Gastroesophageal sphincter (tissue), 4 donors: ENCODE results near the gene USP43. TPM values are rescaled to one million over a fixed set of nuclear protein-coding genes. Genes with fewer than 3 reads are reported as not detected.

Source experiments
- ATAC-seq: fragments of 150-250 bp; one replicate; pipeline ENCODE4 v1.9.1; 2016; ENCODE audit warnings: mild to moderate bottlenecking, moderate library complexity
- H3K27ac ChIP-seq, 4 donors: fragments of 200-600 bp; sonication (generic) in 3 of 4; 1 replicate in 3 of 4; 2 replicates in 1 of 4; pipeline ENCODE4 v1.5.1; 2016 to 2019
- H3K27me3 ChIP-seq: fragments of 200-600 bp; sonication (generic); one replicate; pipeline ENCODE4 v1.5.1; 2019
- H3K36me3 ChIP-seq, 2 donors: fragments of 200-600 bp; sonication (generic); one replicate each; pipeline ENCODE4 v1.5.1; 2019; ENCODE audit warnings: control low read depth in 1 of 2
- H3K4me1 ChIP-seq, 3 donors: fragments of 200-600 bp; sonication (generic); 1 replicate in 2 of 3; 2 replicates in 1 of 3; pipeline ENCODE4 v1.5.1; 2016 to 2019; ENCODE audit warnings: control low read depth in 2 of 3
- H3K4me3 ChIP-seq, 2 donors: fragments of 200-600 bp; sonication (generic); one replicate each; pipeline ENCODE4 v1.5.1; 2019; ENCODE audit warnings: mild to moderate bottlenecking in 1 of 2, moderate library complexity in 1 of 2
- H3K9me3 ChIP-seq, 3 donors: fragments of 200-600 bp; sonication (generic); one replicate each; pipeline ENCODE4 v1.5.1; 2017 to 2019; ENCODE audit warnings: control low read depth in 2 of 3
- EP300 ChIP-seq: sonication (generic); formaldehyde crosslinking; IDR thresholded peaks from one replicate; pipeline ENCODE4 v1.6.1; 2017; ENCODE audit warnings: antibody characterized with exemption, mild to moderate bottlenecking
- POLR2A ChIP-seq, 2 donors: fragments of 450-650 bp; IDR thresholded peaks; one replicate each; pipeline ENCODE4 v1.6.1; 2017; ENCODE audit warnings: antibody characterized with exemption in 2 of 2, mild to moderate bottlenecking in 2 of 2, moderate library complexity in 1 of 2
- POLR2AphosphoS5 ChIP-seq: sonication (generic); formaldehyde crosslinking; IDR thresholded peaks from one replicate; pipeline ENCODE4 v1.6.1; 2017; ENCODE audit warnings: antibody characterized with exemption
- WGBS, 2 donors: methylation state at CpG; one replicate each; pipeline ENCODE4 v1.1.5; 2018; ENCODE audit warnings: low coverage in 1 of 2; 5-methylcytosine and 5-hydroxymethylcytosine counted together
- total RNA-seq, 4 donors: library from RNA; depleted of rRNA; stranded (reverse); fragments of >200 nt; gene quantifications; one replicate each; pipeline ENCODE4 v1.1.0, GENCODE V29; 2016
- TF ChIP-seq, protein P1 (sequence below), 4 experiments: fragments of 200-600 bp in 2 of 4; fragments of 450-650 bp in 2 of 4; sonication (generic) in 1 of 4; IDR thresholded peaks; one replicate each; pipeline ENCODE4 v1.5.1; 2017 to 2019; ENCODE audit warnings: antibody characterized with exemption in 4 of 4, mild to moderate bottlenecking in 2 of 4, moderate library complexity in 2 of 4

The USP43 gene
- total RNA-seq, 4 donors from 2014 or later, result 0.17 to 0.27 TPM; not detected in 2

DNA sequence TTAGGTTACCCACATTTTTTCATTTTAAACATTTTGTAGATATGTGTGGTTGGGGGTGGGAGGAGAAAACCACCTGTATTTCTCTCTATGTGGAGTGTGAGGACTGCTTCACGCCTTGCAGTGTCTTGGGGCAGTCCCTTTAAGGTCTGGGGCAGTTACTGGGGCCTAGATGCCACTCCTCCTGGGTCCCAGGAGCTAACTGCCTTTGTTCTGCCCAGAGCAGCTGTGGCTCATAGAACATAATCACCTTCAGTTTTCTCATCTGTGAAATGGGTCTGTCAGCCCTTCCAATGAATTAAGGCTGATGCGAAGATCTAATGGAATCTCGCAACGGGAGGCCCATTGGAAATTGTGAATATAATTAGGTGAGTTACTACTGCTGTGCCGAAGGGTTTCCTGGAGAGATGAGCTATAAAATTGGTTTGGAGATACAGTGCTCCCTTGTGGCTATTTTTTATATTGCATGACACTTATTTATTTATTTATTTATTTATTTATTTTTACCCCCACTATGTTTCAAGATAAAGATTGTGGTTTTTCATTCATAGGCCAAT lies 123.1 kb downstream of the USP43 start:
- Histone ChIP-seq H3K4me1 (no peaks in the 10 kb centered on the region), H3K9me3 (no peaks in the 10 kb centered on the region), H3K27ac (no peak overlapping the region), H3K27me3 (peaks cover 18% of the 10 kb centered on the region), H3K4me3 (no peak overlapping the region), H3K36me3 (no peaks in the 10 kb centered on the region)
- 46 to 55% methylated on average over 4 to 5 of the region's 5 CpGs for WGBS, 2 donors
- TF ChIP-seq, protein P1, sequence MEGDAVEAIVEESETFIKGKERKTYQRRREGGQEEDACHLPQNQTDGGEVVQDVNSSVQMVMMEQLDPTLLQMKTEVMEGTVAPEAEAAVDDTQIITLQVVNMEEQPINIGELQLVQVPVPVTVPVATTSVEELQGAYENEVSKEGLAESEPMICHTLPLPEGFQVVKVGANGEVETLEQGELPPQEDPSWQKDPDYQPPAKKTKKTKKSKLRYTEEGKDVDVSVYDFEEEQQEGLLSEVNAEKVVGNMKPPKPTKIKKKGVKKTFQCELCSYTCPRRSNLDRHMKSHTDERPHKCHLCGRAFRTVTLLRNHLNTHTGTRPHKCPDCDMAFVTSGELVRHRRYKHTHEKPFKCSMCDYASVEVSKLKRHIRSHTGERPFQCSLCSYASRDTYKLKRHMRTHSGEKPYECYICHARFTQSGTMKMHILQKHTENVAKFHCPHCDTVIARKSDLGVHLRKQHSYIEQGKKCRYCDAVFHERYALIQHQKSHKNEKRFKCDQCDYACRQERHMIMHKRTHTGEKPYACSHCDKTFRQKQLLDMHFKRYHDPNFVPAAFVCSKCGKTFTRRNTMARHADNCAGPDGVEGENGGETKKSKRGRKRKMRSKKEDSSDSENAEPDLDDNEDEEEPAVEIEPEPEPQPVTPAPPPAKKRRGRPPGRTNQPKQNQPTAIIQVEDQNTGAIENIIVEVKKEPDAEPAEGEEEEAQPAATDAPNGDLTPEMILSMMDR (IDR thresholded peaks at IDR 0.05), result peak in 3 of 4 experiments; percentile 22 to 61 (median 25)
- no peak for TF ChIP-seq POLR2A (IDR thresholded peaks at IDR 0.05)
- no peak for ATAC-seq

- no peaks in the 10 kb centered on the region for H3K9me3 ChIP-seq
- H3K4me3 ChIP-seq, result no peak overlapping the region
- peaks cover 18% of the 10 kb centered on the region for H3K27me3 ChIP-seq
- no peak overlapping the region for H3K27ac ChIP-seq
- TF ChIP-seq POLR2A (IDR thresholded peaks at IDR 0.05) (no peak), EP300 (no peak), POLR2AphosphoS5 (no peak)
- TF ChIP-seq, protein P1 (IDR thresholded peaks at IDR 0.05), result no peak
- no peak for ATAC-seq
- no peaks in the 10 kb centered on the region for H3K4me1 ChIP-seq
- H3K36me3 ChIP-seq, result no peaks in the 10 kb centered on the region
- 88 to 89% methylated on average over 5 to 9 of the region's 15 CpGs for WGBS, 2 donors
These were observed 123.8 kb downstream of the USP43 start for GRCh38 chr17:9769036-9769695.

GRCh38 chr17:9771465-9771864 lies 126.1 kb downstream of the USP43 start:
- 100% methylated on average over 11 of the region's 27 CpGs; no CpG with 5 or more reads in 1 of the 2 donors for WGBS, 2 donors
- no peak overlapping the region for H3K4me3 ChIP-seq
- no peaks in the 10 kb centered on the region for H3K4me1 ChIP-seq
- no peak overlapping the region for H3K27ac ChIP-seq
- H3K36me3 ChIP-seq, result no peaks in the 10 kb centered on the region
- H3K27me3 ChIP-seq, result peaks cover 18% of the 10 kb centered on the region
- TF ChIP-seq POLR2AphosphoS5 (no peak), POLR2A (IDR thresholded peaks at IDR 0.05) (no peak), EP300 (no peak)
- TF ChIP-seq, protein P1 (IDR thresholded peaks at IDR 0.05), result no peak
- H3K9me3 ChIP-seq, result peaks cover 0 to 8% (median 0%) of the 10 kb centered on the region in 3 donors
- ATAC-seq, result no peak

- no peak overlapping the region for H3K27ac ChIP-seq
- WGBS, 2 donors, result 83% methylated on average over 2 of the region's 19 CpGs; no CpG with 5 or more reads in 1 of the 2 donors
- no peaks in the 10 kb centered on the region for H3K4me1 ChIP-seq
- no peaks in the 10 kb centered on the region for H3K36me3 ChIP-seq
- peaks cover 14% of the 10 kb centered on the region for H3K27me3 ChIP-seq
- peaks cover 0 to 8% (median 0%) of the 10 kb centered on the region in 3 donors for H3K9me3 ChIP-seq
- TF ChIP-seq, protein P1 (IDR thresholded peaks at IDR 0.05), result no peak
- TF ChIP-seq EP300 (no peak), POLR2A (IDR thresholded peaks at IDR 0.05) (no peak), POLR2AphosphoS5 (no peak)
- ATAC-seq, result no peak
- no peak overlapping the region for H3K4me3 ChIP-seq
These were observed 127.3 kb downstream of the USP43 start for GRCh38 chr17:9772658-9773057.

DNA sequence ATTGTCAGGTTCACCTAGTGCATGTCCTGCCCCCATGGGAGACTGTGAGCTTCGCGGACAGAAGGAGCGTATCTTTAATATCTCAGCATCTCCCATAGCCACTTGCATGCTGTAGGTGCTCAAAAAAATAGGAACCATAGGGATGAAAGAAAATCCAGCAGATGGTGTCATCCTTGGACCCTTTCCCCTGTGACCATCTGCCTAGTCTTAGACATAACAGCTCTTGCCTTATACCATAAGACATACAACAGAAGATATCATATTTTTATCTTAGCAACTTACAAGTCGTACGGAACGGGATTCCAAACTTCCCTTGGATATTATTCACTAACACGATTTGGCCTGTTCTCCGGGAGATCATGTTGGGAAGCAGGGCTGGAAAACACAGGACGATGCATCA lies 131.6 kb downstream of the USP43 start:
- Histone ChIP-seq H3K4me1 (no peaks in the 10 kb centered on the region), H3K9me3 (peaks cover 0 to 8% (median 0%) of the 10 kb centered on the region in 3 donors), H3K36me3 (no peaks in the 10 kb centered on the region), H3K4me3 (no peak overlapping the region), H3K27ac (no peak overlapping the region), H3K27me3 (no peaks in the 10 kb centered on the region)
- 71 to 87% methylated on average over 5 to 9 of the region's 9 CpGs for WGBS, 2 donors
- no peak for TF ChIP-seq EP300
- TF ChIP-seq, protein P1 (IDR thresholded peaks at IDR 0.05), result no peak
- TF ChIP-seq POLR2A (IDR thresholded peaks at IDR 0.05), result no peak
- ATAC-seq, result no peak
